Measurements from ENCODE around the gene LAMTOR4.

The LAMTOR4 gene

DNA sequence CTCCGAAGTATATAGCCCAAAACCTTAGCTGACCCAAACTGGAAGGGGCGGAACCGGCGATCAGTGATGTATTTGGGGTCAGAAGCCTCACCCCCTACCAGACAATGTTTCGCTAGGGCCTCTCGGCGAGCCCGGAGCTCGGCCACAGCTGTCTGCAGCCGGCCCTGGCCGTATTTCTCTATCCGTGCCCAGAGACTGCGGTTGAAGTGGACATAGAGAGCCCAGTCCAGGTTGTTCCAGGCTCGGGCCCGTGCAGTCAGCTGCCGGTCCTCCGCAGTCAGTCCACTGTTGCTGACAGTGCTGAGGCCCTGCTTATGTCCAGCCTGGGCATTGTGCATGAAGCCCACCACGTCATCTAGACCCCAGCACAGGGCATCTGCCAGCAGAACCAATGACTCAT, 11.3 kb downstream of the LAMTOR4 start:
- DNase-seq (ENCODE audit: low spot score): no peak
- ChIA-PET POLR2A (ENCODE audit: low non-redundant PET) (interaction anchor here (0.5 kb wide), 1 partner anchor 269 kb away, joined by 3 read pairs; the partner anchor contains the start of gene ZCWPW1), CTCF (no interaction called here)
- TF ChIP-seq, protein P1, sequence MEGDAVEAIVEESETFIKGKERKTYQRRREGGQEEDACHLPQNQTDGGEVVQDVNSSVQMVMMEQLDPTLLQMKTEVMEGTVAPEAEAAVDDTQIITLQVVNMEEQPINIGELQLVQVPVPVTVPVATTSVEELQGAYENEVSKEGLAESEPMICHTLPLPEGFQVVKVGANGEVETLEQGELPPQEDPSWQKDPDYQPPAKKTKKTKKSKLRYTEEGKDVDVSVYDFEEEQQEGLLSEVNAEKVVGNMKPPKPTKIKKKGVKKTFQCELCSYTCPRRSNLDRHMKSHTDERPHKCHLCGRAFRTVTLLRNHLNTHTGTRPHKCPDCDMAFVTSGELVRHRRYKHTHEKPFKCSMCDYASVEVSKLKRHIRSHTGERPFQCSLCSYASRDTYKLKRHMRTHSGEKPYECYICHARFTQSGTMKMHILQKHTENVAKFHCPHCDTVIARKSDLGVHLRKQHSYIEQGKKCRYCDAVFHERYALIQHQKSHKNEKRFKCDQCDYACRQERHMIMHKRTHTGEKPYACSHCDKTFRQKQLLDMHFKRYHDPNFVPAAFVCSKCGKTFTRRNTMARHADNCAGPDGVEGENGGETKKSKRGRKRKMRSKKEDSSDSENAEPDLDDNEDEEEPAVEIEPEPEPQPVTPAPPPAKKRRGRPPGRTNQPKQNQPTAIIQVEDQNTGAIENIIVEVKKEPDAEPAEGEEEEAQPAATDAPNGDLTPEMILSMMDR (conservative IDR thresholded peaks at IDR 0.05; ENCODE audit: low read depth): no peak
- H3K27ac ChIP-seq: peak overlapping the region; percentile 93

DNA sequence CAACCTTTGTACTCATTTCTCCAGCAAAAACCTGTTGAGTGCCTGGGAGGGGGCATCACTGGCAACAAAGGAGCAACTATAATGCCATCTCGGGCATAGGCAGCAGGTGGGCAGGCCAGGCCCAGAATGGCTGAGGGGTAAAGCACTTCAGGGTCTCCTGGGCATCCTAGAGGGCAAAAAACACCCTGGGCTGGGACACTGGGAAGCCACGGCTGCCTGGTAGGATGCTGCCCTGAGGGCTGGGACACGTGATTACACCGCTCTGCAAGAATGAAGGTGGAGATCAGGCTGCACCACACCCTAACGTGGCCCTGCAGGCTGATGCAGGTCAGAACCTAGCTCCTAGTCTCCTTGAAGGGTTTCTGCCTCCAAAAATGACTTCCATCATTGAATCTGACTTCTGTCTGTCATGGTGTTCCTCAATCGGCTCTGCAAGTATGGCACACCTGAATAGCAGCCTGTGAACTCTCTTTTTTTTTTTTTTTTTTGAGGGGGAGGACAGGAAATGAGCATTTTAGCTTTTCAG, 14.4 kb downstream of the LAMTOR4 start:
- TF ChIP-seq, protein P1 (conservative IDR thresholded peaks at IDR 0.05; ENCODE audit: low read depth): no peak
- peak; percentile 82 for DNase-seq (ENCODE audit: low spot score)
- ChIA-PET CTCF (interaction anchor here (0.7 to 1.0 kb wide), 2 partner anchors 29 to 30 kb away, joined by 3 to 6 read pairs; no protein-coding TSS in a partner anchor), POLR2A (ENCODE audit: low non-redundant PET) (no interaction called here)
- peak overlapping the region; percentile 93 for H3K27ac ChIP-seq

DNA sequence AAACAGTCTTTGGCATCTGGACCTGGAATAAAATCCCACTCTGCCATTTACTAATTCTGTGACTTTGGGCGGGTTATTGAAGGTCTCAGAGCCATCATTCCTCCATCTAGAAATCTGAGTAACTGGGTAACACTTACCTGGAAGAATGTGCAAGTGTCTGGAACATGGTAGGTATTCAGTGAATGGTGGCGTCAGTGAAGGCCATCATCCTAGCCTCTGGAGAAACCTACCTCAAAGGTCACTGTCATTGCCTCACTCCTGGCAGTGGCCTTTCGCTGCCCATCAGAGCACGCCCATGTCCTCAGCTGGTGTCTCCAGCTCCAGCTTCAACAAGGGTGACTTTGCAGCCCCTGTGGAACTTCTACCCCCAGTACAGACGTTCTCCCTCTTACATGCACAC, 15.2 kb downstream of the LAMTOR4 start:
- H3K27ac ChIP-seq: peak overlapping the region; percentile 93
- ChIA-PET POLR2A (ENCODE audit: low non-redundant PET) (no interaction called here), CTCF (interaction anchor here (0.7 to 1.0 kb wide), 2 partner anchors 30 to 31 kb away, joined by 3 to 6 read pairs; no protein-coding TSS in a partner anchor)
- DNase-seq (ENCODE audit: low spot score): no peak
- TF ChIP-seq, protein P1 (conservative IDR thresholded peaks at IDR 0.05; ENCODE audit: low read depth): no peak

DNA sequence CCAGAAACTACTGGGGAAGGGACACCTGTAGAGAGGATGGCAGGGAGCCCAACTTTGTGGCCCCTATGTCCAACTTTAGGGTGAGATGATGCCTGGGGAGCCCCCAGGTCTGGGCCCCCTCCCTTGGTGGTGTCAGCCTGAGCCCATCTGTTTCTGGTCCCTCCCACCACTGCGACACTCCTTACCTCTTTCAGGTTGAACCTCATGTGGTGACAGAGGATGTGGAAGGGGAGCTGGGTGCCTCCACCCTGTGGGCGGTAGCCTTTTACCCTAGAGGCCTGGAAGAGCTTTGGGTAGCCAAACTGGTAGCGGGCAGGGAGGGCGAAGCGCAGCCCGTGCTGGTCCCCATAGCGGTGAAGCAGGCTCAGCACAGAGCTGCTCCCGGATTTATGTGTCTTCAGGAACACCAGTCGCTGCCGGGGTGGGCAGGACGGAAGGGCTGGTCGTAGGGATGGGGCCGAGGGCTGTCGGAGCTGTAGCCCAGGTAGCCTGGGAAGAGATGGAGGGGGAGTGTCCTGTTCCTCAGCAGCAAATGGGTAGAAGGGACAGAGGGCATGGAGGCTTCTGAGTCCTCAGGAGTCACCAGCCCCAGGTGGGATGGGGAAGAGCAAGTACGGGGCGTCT, 17.7 kb downstream of the LAMTOR4 start:
- peak overlapping the region; percentile 86 for H3K27ac ChIP-seq
- TF ChIP-seq, protein P1 (conservative IDR thresholded peaks at IDR 0.05; ENCODE audit: low read depth): no peak
- no peak for DNase-seq (ENCODE audit: low spot score)
- ChIA-PET POLR2A (ENCODE audit: low non-redundant PET) (no interaction called here), CTCF (interaction anchor here (0.6 to 0.7 kb wide), 2 partner anchors 53 to 313 kb away, joined by 3 read pairs; partner anchors contain the start of genes PVRIG and TSC22D4)

DNA sequence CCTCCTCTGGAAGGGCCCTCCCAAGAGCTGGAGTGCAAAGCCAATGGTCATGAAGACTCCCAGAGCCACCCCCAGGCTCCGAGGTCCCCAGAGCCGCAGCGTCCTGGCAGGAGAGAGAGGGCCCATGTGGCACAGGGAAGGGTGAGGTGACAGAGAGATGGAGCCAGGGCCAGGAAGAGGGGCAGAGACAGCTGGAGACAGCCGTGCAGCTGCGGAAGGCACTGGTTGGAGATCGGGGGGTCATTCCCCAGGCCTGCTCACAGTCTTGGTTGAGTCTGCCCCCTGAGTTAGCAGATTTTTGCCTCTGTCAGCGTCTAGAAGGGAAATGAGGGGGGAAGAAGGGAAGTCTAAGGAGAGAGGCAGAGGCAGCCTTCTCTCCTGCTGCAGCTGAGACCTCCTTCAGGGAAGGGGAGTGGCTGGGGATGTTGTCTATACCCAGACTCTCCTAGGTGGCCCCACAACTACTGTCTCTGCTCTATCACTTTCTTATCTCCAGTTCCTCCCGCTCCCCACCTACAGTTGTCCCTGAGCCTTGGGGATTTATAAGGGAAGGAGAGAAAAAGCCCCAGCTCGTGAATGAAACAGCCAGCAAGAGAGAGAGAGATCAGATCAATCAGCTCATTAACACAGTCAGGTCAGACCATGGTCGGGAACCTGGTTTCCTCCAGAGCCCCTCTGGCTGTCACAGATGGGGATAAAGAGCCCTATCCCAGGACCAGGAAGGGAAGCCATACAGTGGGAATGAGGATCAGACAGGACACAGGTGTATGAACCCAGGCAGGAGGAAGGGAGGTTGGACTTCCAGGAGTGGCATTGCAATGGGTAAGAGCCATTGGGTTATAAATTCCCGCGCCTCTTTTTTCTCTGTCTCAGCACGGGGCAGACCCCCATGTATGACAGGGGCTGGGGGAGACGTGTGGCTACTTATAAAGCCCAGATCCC, 18.5 kb downstream of the LAMTOR4 start:
- DNase-seq (ENCODE audit: low spot score): no peak
- TF ChIP-seq, protein P1 (conservative IDR thresholded peaks at IDR 0.05; ENCODE audit: low read depth): no peak
- peak overlapping the region; percentile 86 for H3K27ac ChIP-seq
- ChIA-PET CTCF (interaction anchor here (0.6 to 0.7 kb wide), 2 partner anchors 52 to 312 kb away, joined by 3 read pairs; partner anchors contain the start of genes PVRIG and TSC22D4), POLR2A (ENCODE audit: low non-redundant PET) (interaction anchor here (1.2 kb wide), 1 partner anchor 37 kb away, joined by 3 read pairs; no protein-coding TSS in a partner anchor)

DNA sequence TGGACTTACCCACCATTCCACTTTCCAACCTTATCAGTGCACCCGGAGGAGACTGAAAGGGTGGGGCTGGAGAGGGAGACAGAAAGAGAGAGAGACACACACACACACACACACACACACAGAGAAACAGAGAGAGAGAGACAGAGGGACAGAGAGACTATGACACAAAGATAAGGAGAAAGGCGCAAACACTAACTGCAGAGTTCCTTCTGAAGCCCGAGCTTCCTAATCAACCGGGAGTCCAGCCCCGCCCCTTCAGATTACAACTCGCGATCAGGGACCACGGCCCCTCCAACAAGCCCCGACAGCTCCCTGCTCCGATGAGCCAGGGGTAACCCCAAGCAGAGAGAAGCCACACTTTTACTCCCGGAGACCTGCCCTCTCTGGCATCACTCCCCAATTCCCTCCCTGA, 19.2 kb downstream of the LAMTOR4 start:
- TF ChIP-seq, protein P1 (conservative IDR thresholded peaks at IDR 0.05; ENCODE audit: low read depth): no peak
- POLR2A ChIA-PET (ENCODE audit: low non-redundant PET): interaction anchor here (1.2 kb wide), 1 partner anchor 37 kb away, joined by 3 read pairs; no protein-coding TSS in a partner anchor
- peak overlapping the region; percentile 86 for H3K27ac ChIP-seq
- no peak for DNase-seq (ENCODE audit: low spot score)
- CTCF ChIA-PET: interaction anchor here (0.5 kb wide), 1 partner anchor 11 kb away, joined by 5 read pairs; no protein-coding TSS in a partner anchor
